GM23338 (cell line): ENCODE data around the gene CGA. TPM values are rescaled to one million over a fixed set of nuclear protein-coding genes. Genes with fewer than 3 reads are reported as not detected.

Source experiments
- ATAC-seq: fragments of 200-7000 bp; cut with Tn5 transposase; 3 replicates; pipeline ENCODE4 v1.9.1; 2020
- DNase-seq: peaks from one replicate; pipeline ENCODE4 v3.0.0-alpha.2; 2015; ENCODE audit warnings: low spot score
- H2AFZ ChIP-seq: fragments of 200-600 bp; sonication (generic); 2 replicates; pipeline ENCODE4 v1.8.0; 2016; ENCODE audit warnings: antibody characterized with exemption, mild to moderate bottlenecking, moderate library complexity
- H3F3A ChIP-seq: fragments of 200-600 bp; sonication (generic); replicated peaks from 2 replicates; pipeline ENCODE4 v1.8.0; 2017; ENCODE audit warnings: antibody characterized with exemption, mixed run types, low read depth
- H3K27ac ChIP-seq: fragments of 200-600 bp; sonication (generic); 2 replicates; pipeline ENCODE4 v1.6.1; 2016; ENCODE audit warnings: low read depth
- H3K27me3 ChIP-seq: fragments of 200-600 bp; sonication (generic); 2 replicates; pipeline ENCODE4 v1.8.0; 2016; ENCODE audit warnings: mild to moderate bottlenecking, mixed run types, moderate library complexity; ENCODE audit not compliant: insufficient read depth
- H3K36me3 ChIP-seq: fragments of 200-600 bp; sonication (generic); 2 replicates; pipeline ENCODE4 v1.8.0; 2016; ENCODE audit warnings: mild to moderate bottlenecking; ENCODE audit not compliant: insufficient read depth
- H3K4me1 ChIP-seq: fragments of 200-600 bp; sonication (generic); 2 replicates; pipeline ENCODE4 v1.8.0; 2016; ENCODE audit warnings: mild to moderate bottlenecking, moderate library complexity; ENCODE audit not compliant: insufficient read depth
- H3K4me2 ChIP-seq: fragments of 200-600 bp; sonication (generic); 2 replicates; pipeline ENCODE4 v1.7.1; 2017; ENCODE audit warnings: mixed run types
- H3K4me3 ChIP-seq: fragments of 200-600 bp; sonication (generic); 2 replicates; pipeline ENCODE4 v1.6.1; 2016; ENCODE audit warnings: mixed run types
- H3K79me2 ChIP-seq: fragments of 200-600 bp; sonication (generic); replicated peaks from 2 replicates; pipeline ENCODE4 v1.8.0; 2017; ENCODE audit warnings: mild to moderate bottlenecking; ENCODE audit not compliant: insufficient read depth
- H3K9me2 ChIP-seq: fragments of 200-600 bp; sonication (generic); 2 replicates; pipeline ENCODE4 v1.8.0; 2017; ENCODE audit not compliant: insufficient read depth
- H4K20me1 ChIP-seq: fragments of 200-600 bp; sonication (generic); replicated peaks from 2 replicates; pipeline ENCODE4 v1.8.0; 2017; ENCODE audit warnings: mild to moderate bottlenecking; ENCODE audit not compliant: insufficient read depth
- H3K27ac Mint-ChIP-seq: 2 replicates; pipeline ENCODE4 v1.8.0; 2020; ENCODE audit warnings: inconsistent platforms, mild to moderate bottlenecking, moderate library complexity, mixed read lengths
- H3K27me3 Mint-ChIP-seq: 3 replicates; pipeline ENCODE4 v1.8.0; 2022; ENCODE audit warnings: low read depth, mild to moderate bottlenecking, moderate library complexity, mixed read lengths, inconsistent platforms; ENCODE audit not compliant: insufficient read depth, poor library complexity
- H3K36me3 Mint-ChIP-seq: 3 replicates; pipeline ENCODE4 v1.8.0; 2021; ENCODE audit warnings: low read depth, mild to moderate bottlenecking, inconsistent platforms, moderate library complexity, mixed read lengths
- H3K4me1 Mint-ChIP-seq: 3 replicates; pipeline ENCODE4 v1.8.0; 2020; ENCODE audit warnings: mild to moderate bottlenecking, inconsistent platforms, mixed read lengths
- H3K4me3 Mint-ChIP-seq: 3 replicates; pipeline ENCODE4 v1.8.0; 2021; ENCODE audit warnings: moderate library complexity, mild to moderate bottlenecking, inconsistent platforms, mixed read lengths
- H3K9me3 Mint-ChIP-seq: 3 replicates; pipeline ENCODE4 v1.8.0; 2020; ENCODE audit warnings: moderate library complexity, mild to moderate bottlenecking, inconsistent platforms, mixed read lengths
- CTCF ChIP-seq, 2 experiments: fragments of 200-600 bp in 1 of 2; sonication (generic) in 1 of 2; conservative IDR thresholded peaks; 2 replicates each; pipeline versions ENCODE4 v1.5.1 to v1.6.1; 2016 to 2017; ENCODE audit warnings: antibody characterized with exemption in 2 of 2, low read depth in 2 of 2, mild to moderate bottlenecking in 2 of 2, moderate library complexity in 1 of 2
- JUNB ChIP-seq: IDR thresholded peaks from one replicate; pipeline ENCODE4 v1.6.1; 2016; ENCODE audit warnings: antibody characterized with exemption; ENCODE audit not compliant: unreplicated experiment
- NANOG ChIP-seq: IDR thresholded peaks from 2 replicates; pipeline ENCODE4 v1.6.1; 2016; ENCODE audit warnings: antibody characterized with exemption, borderline replicate concordance
- POLR2AphosphoS5 ChIP-seq: IDR thresholded peaks from 2 replicates; pipeline ENCODE4 v1.6.1; 2016; ENCODE audit warnings: antibody characterized with exemption, low read depth
- REST ChIP-seq: IDR thresholded peaks from one replicate; pipeline ENCODE4 v1.6.1; 2018; ENCODE audit warnings: antibody characterized with exemption; ENCODE audit not compliant: unreplicated experiment
- STAT1 ChIP-seq: IDR thresholded peaks from one replicate; pipeline ENCODE4 v1.6.1; 2016; ENCODE audit warnings: antibody characterized with exemption; ENCODE audit not compliant: unreplicated experiment
- ZNF462 ChIP-seq: fragments of 250-450 bp; sonication (Bioruptor Pico); IDR thresholded peaks from 2 replicates; pipeline ENCODE4 v1.5.0; 2020; ENCODE audit warnings: mild to moderate bottlenecking, moderate library complexity
- polyA plus RNA-seq: library from polyadenylated mRNA; unstranded; fragments of >200 nt; fragmentation: Nextera tagmentation; extraction: Ambion mirVana; gene quantifications from 2 replicates; pipeline ENCODE4 v1.2.1, GENCODE V29; 2016
- total RNA-seq: library from RNA; depleted of rRNA; stranded (reverse); fragments of >200 nt; shearing (Covaris generic); gene quantifications from 2 replicates; pipeline ENCODE4 v1.2.3, GENCODE V29; 2014
- TF ChIP-seq, protein P1 (sequence below): IDR thresholded peaks from 2 replicates; pipeline ENCODE4 v1.6.1; 2016; ENCODE audit warnings: antibody characterized with exemption

CGA gene
- total and polyA plus RNA-seq, 2 experiments from 2014 or later, result not detected

DNA sequence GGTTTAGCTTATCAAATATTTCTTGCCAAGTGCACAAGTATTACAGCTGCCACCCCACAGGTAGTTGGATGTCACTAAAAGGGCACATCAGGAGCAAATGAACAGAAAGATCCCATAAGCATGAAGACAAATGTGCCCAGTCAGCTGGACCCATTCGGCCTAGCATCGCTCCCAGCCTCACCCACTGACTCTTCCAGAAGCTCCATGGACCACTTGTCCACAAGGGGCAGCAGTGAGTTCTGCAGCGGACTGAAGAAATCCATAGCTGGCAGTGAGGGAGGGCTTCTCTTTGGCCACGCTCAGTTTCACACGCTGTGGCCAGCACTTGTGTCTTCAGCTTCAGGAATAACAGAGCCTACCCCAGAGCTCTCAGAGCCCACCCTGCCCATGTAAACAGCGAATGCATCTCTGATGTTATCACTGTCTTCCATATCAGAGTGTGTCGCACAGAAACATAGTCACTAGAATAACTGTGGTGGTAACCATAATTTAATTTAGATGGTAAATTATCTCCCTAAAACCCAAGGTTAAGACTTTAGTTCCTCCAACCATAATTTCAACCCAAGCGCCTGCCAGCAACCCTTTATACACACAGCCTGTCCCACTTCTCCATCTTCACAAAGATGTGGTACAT lies 15.8 kb downstream of the CGA start:
- no peaks in the 10 kb centered on the region for H4K20me1 ChIP-seq
- H3K36me3 Mint-ChIP-seq, result no peaks in the 10 kb centered on the region
- H3K4me2 ChIP-seq, result no peak overlapping the region
- H3F3A ChIP-seq, result no peaks in the 10 kb centered on the region
- H3K27me3 ChIP-seq, result no peaks in the 10 kb centered on the region
- no peak overlapping the region for H3K4me3 ChIP-seq
- no peaks in the 10 kb centered on the region for H3K9me2 ChIP-seq
- TF ChIP-seq POLR2AphosphoS5 (no peak), ZNF462 (CRISPR knock-in tag) (peak; percentile 44; the same call in 1 of the 2 replicates), REST (no peak), CTCF (conservative IDR thresholded peaks at IDR 0.05; ENCODE audit: low read depth in 2 of 2) (peak; percentile 94), NANOG (no peak), JUNB (no peak), STAT1 (no peak)
- TF ChIP-seq, protein P1, sequence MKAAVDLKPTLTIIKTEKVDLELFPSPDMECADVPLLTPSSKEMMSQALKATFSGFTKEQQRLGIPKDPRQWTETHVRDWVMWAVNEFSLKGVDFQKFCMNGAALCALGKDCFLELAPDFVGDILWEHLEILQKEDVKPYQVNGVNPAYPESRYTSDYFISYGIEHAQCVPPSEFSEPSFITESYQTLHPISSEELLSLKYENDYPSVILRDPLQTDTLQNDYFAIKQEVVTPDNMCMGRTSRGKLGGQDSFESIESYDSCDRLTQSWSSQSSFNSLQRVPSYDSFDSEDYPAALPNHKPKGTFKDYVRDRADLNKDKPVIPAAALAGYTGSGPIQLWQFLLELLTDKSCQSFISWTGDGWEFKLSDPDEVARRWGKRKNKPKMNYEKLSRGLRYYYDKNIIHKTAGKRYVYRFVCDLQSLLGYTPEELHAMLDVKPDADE, result no peak
- ATAC-seq, result peak; percentile 100
- H3K79me2 ChIP-seq, result no peaks in the 10 kb centered on the region
- H3K4me1 Mint-ChIP-seq, result no peaks in the 10 kb centered on the region; the same call in 2 of the 3 replicates
- H3K27me3 Mint-ChIP-seq, result peaks cover 7% of the 10 kb centered on the region
- no peak overlapping the region for H3K4me3 Mint-ChIP-seq
- DNase-seq, result peak; percentile 95
- H3K27ac Mint-ChIP-seq, result no peak overlapping the region
- H3K27ac ChIP-seq, result no peak overlapping the region
- H3K36me3 ChIP-seq, result no peaks in the 10 kb centered on the region
- no peaks in the 10 kb centered on the region for H3K4me1 ChIP-seq
- no peaks in the 10 kb centered on the region for H3K9me3 Mint-ChIP-seq
- H2AFZ ChIP-seq, result peak overlapping the region; percentile 77
